ENCODE data around the gene INPP5D.

GRCh38 chr2:233115741-233116140 lies 55.6 kb downstream of the INPP5D start:
- no peak for TF ChIP-seq CTCF (IDR thresholded peaks at IDR 0.05)
- no peak for TF ChIP-seq POLR2AphosphoS5 (IDR thresholded peaks at IDR 0.05)
